Measurements from ENCODE around the gene NACA2.
"Not testable (repeated sequence)": the region's sequence is repeated elsewhere in the genome, so short reads cannot be mapped to it uniquely, and the experiment has no call there.

NACA2 gene

DNA sequence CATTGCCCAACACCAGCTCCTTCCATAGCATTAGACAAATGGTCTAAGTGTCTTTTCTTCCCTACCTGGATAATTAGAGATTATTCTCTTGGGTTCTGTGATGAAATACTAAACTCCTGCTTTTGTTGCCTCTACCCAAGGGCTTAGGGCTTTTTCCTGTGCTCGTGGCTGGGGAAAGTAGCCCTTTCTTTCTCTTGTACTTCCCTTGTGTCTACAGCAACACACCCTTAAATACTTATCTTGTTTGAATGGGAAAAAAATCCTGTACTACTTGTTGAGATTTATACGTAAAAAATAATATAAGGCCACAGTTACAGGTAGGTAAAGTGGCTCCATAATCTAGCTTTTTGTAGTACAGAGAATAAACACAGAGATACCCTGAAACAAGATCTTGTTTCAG, 7.0 kb upstream of the NACA2 start:
- FAIRE-seq: no peak

DNA sequence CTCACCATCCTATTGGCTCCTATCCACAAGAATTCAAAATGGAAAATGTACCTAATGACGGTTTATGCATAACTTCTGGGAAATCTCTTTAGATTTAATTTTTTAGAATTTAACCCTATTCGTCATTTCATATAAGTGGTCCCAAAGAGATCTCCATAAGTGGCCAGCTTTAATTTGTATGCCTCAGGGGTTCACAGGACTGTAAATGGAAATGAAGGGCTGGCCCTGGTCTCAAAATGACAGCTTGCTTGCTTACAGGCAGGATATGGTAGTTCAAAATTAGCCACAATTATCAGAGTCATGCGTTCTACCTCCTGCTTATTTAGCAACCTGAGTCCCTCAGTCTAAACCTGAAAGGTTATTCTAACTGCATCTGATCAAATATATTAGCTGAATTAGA, 6.6 kb upstream of the NACA2 start:
- no peak for FAIRE-seq

- FAIRE-seq: no peak
Measured at GRCh38 chr17:61595418-61596186, 4.6 kb upstream of the NACA2 start.

- FAIRE-seq: no peak
Measured at GRCh38 chr17:61594294-61594825, 3.3 kb upstream of the NACA2 start.

DNA sequence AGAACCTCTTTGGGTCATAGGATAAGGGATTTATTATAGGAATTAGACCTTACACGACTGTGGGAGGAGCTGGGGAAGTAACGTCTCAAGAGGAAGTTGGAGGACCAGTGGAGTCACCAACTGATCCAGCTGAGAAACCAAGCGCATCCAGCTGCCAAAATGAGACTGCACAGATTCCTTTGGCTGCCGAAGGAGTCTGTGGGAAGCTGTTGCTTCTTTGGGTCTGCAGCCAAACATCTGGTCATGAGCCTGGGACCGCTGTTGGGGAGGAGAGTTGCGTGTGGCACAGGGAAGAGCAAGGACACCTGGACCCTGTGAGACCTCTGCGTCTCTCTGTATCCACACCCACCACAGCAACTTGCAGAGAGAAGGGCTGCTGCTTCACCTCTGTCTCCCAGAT, 2.4 kb upstream of the NACA2 start:
- FAIRE-seq: no peak

GRCh38 chr17:61591930-61592329, 911 bp upstream of the NACA2 start:
- no peak for FAIRE-seq

GRCh38 chr17:61589990-61590389, 1.0 kb downstream of the NACA2 start:
- FAIRE-seq: no peak

- no peak for FAIRE-seq
Measured at GRCh38 chr17:61587807-61588660, 3.0 kb downstream of the NACA2 start.

DNA sequence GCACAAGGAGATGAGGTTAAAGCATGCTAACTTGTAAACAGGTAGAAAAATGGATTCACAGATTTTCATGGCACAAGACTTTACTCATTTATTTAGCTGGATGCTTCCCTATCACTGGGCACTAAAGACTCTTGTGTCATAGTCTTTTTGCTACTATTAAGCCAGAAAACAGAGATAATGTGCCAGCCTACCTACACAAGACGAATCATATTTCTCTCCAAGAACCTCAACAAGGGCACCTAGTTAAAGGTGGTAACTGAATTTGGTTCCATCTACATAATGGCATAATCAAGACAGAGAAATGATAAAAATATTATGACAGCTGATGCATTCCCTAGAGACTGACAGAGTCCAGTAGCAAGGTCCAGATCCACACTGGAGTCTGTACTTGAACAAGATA, 3.8 kb downstream of the NACA2 start:
- FAIRE-seq: no peak

GRCh38 chr17:61586622-61587021, 4.4 kb downstream of the NACA2 start:
- FAIRE-seq: not testable (repeated sequence)

DNA sequence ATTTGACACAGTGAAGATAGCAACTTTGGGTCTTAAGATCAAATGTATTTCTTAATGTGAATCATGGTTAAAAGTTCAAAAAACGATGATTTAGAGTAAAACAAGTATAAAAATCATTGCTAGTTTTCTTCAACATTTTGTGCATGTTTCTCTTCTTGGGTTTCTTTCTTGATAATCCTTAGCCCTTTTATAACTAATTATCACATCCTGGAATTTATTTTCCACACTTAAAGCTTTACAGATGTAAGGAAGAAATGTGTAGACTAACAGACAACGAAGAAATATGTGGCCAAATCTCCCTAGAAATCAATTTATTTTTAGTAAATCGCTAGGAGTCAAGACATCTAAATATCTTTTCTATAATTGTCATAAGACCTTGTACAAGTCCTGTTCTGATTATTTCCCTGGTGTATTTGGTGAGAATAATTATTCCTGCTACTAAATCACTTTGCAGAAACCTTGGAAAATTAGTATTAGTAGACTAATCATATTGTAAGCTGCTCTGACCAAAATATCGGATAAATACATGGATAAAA, 4.9 kb downstream of the NACA2 start:
- FAIRE-seq: no peak

GRCh38 chr17:61584866-61585265, 6.2 kb downstream of the NACA2 start:
- FAIRE-seq: no peak

GRCh38 chr17:61584266-61584665, 6.8 kb downstream of the NACA2 start:
- FAIRE-seq: no peak

DNA sequence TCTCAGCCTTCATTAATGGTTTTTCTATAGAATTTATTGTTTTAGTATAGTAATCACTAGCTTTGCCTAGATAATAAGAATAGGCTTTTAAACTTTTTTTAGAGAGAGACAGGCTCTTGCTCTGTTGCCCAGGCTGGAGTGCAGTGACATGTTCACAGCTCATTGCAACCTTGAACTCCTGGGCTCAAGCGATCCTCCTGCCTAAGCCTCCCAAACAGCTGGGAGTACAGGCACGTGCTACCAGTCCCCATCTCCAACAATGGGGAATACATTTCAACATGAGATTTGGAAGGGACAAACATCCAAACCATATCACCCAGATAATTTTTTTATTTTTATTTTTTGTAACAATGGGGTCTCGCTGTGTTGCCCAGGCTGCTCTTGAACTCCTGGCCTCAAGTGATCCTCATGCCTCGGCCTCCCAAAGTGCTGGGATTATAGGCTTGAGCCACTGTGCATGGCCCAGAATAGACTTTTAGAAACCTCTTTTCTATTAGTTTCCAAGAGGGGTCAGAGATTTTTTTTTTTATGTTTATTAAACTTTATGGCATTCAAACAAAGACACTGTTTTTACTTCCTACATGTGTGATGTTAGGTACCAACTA, 7.3 kb downstream of the NACA2 start:
- FAIRE-seq: no peak

DNA sequence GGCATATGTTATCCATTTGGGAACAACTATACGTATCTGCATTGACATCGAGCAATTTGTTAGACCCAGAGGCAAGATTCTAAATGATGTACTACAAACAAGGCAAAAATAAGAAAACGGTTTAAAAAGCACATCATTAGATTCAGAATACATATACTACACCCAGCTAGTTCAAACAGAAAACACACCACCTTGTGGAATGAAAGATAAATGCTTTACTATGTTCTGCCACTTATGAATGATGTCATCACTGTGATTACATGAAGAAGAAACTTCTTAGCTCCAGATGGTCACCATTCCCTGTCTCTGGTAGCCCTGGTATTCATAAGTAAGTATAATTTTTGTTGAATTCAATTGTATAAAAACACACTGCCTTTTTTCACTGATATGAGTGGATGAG, 7.8 kb downstream of the NACA2 start:
- FAIRE-seq: no peak

DNA sequence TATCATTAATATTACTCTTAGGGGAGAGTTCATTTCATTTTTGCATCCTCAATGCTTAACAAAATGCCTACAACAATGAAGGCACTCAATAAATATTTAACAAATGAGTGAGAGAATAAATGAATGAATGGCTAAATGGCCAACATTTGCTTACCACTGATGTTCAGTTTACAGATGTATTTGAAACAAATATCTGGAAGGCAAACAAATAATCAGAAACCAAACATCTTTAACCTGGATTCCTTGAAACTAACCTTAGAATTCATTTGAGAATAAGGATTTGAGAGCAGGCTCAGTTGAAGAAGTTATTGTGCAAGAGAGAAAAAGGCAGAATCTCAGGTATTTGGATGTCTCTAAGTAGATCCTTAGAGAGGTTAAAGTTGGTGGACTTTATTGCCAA, 8.4 kb downstream of the NACA2 start:
- FAIRE-seq: no peak

- FAIRE-seq: no peak
Measured at GRCh38 chr17:61581611-61582349, 9.2 kb downstream of the NACA2 start.

DNA sequence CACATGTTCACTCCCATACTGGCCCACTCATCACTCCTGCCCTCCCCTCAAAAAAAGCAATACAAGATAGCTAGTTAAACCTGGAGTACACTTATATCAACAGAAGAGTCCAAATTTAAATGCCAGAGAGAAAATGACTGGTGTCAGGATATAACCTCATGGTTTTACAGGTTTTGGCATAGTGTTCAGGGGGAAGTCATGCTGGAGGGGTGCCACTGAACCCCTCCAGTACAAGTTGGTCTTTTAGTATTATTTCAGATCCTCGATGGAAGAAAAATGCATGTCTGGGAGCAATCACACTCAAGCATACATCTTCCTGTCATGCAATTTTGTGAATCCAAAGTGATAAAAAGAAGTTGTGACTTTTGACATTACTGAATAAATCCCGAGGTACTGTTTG, 10.5 kb downstream of the NACA2 start:
- no peak for FAIRE-seq

DNA sequence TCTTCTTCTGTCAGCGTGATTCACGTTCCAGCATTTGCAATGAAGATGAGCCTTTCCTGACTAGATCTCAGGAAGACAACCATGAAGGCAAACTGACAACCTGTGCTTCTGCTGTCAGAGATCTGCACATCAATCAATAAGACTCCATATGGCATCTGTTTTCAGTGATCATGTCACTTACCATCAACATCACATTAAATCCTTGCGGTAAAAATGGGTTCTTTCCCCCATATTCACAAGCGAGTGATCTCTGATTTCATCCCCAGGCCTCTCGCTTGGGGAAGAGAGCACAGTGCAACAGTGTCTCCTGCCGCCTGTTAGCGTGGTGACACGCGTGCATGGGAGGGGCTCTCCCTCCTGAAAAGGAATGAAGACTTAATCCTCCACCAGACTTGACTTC, 11.1 kb downstream of the NACA2 start:
- no peak for FAIRE-seq

DNA sequence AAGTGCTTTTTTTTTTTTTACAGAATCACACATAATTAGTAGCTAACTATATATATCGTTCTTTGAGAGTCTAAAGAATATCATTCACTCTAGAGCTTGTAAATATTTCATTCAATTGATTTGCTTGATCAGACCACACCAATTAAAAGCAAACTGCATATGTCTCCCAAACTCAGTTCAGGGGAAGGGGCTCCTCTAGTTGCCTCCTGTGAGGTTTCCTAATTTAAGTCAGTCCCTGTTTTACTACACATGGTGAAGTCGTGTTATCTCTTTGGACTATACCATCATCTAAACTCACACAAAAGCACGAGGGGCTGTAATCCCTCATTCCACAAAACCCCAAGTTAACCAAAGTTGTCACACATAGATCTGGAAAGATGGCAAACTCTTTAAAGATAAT, 11.7 kb downstream of the NACA2 start:
- no peak for FAIRE-seq

DNA sequence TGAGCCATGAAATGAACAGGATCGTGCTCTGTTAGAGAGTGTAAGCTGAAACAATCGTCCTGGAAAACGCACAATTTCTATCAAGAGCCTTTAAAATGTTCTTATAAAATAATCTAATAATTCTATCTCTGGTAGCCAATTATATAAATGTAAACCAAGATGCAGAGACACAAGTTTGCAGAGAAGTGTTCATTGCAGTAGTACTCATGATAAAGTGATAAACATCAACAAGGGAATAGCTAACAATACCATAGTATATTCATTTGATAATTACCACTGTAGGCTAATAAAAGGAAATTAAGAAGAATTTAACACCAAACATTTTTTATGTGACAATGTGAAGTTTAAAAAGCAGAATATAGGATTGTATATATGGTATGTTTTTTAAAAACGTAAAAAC, 12.4 kb downstream of the NACA2 start:
- no peak for FAIRE-seq

- FAIRE-seq: no peak
Measured at GRCh38 chr17:61575983-61576382, 15.0 kb downstream of the NACA2 start.
